ENCODE measurements around the gene EFCAB6.

- TF ChIP-seq, protein P1, sequence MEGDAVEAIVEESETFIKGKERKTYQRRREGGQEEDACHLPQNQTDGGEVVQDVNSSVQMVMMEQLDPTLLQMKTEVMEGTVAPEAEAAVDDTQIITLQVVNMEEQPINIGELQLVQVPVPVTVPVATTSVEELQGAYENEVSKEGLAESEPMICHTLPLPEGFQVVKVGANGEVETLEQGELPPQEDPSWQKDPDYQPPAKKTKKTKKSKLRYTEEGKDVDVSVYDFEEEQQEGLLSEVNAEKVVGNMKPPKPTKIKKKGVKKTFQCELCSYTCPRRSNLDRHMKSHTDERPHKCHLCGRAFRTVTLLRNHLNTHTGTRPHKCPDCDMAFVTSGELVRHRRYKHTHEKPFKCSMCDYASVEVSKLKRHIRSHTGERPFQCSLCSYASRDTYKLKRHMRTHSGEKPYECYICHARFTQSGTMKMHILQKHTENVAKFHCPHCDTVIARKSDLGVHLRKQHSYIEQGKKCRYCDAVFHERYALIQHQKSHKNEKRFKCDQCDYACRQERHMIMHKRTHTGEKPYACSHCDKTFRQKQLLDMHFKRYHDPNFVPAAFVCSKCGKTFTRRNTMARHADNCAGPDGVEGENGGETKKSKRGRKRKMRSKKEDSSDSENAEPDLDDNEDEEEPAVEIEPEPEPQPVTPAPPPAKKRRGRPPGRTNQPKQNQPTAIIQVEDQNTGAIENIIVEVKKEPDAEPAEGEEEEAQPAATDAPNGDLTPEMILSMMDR (IDR thresholded peaks at IDR 0.05; ENCODE audit: low read depth, low read length, poor library complexity, severe bottlenecking) = no peak
- no peak for TF ChIP-seq EZH2phosphoT487 (IDR thresholded peaks at IDR 0.05; ENCODE audit: borderline replicate concordance, low read length)
These were observed 144.4 kb downstream of the EFCAB6 start for GRCh38 chr22:43667656-43668055.

Data from DOHH2 (cell line).